GM23248 (cell line): Measurements from ENCODE around the gene FOXD3.

Experiments used
- EZH2 ChIP-seq: fragments of 200-600 bp; sonication (generic); IDR thresholded peaks from 2 replicates; pipeline ENCODE4 v1.6.1; 2018; ENCODE audit warnings: antibody characterized with exemption, mild to moderate bottlenecking; ENCODE audit not compliant: insufficient read depth, poor library complexity, severe bottlenecking
- EZH2phosphoT487 ChIP-seq: fragments of 200-600 bp; sonication (generic); IDR thresholded peaks from 2 replicates; pipeline ENCODE4 v1.6.1; 2018; ENCODE audit warnings: antibody characterized with exemption, moderate library complexity, mild to moderate bottlenecking, low read depth; ENCODE audit not compliant: insufficient read depth

GRCh38 chr1:63324779-63325119, 2.4 kb downstream of the FOXD3 start:
- no peak for TF ChIP-seq EZH2phosphoT487
- peak; percentile 99 for TF ChIP-seq EZH2
